ENCODE measurements around the gene ESPN. TPM values are rescaled to one million over a fixed set of nuclear protein-coding genes. Genes with fewer than 3 reads are reported as not detected.

Gene ESPN
- total and polyA plus RNA-seq, 12 donors, result 0.12 to 0.51 (median 0.25) TPM; not detected in 5

DNA sequence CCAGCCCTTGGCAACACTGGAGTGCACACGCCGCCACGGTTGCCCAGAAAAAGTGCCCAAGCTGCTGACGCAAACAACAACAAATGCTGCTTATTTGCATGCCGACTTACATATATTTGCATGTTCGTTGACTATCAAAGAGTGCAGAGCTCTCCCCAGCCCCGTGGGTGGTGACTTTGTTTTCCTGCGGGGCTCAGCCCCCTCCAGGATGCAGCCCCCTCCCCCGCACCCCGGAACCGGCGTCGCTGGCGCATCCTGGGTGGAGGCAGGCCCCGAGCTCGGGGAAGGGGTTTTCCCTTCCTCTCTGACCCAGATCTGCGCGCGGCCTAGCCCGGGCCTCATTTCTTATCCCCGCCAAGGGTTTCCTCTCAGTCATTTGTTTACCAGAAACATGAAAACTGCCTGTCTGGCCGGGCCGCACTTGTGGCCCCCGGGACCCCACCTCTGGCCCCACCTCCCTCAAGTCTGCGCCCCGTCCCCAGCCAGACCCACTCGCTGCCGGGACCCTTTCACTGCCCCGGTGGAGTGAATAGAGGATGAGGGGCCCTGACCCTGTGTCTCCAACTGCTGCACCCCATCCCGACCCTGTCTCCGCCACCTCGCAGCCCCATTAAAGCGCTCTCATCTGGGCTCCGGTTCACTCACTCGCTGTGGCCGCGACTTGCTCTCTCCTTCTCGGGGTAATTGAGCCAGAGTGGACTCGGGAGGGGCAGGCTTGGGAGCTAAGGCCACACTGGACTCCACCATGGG is 35.9 kb downstream of the ESPN start:
- WGBS, 2 donors, result 17 to 20% methylated on average over 39 of the region's 39 CpGs
- H3K4me1 ChIP-seq, result peaks cover 0 to 30% (median 14%) of the 10 kb centered on the region in 9 donors
- intact Hi-C loops (cut with DNase I), result no loop called here
- no peak for TF ChIP-seq CTCF (IDR thresholded peaks at IDR 0.05)
- H3K27me3 ChIP-seq, result peaks cover 0 to 61% (median 42%) of the 10 kb centered on the region in 7 donors
- peaks cover 0 to 38% (median 0%) of the 10 kb centered on the region in 9 donors for H3K36me3 ChIP-seq
- DNase-seq (no peak), ATAC-seq (peak in 5 of 8 donors; percentile 16 to 39 (median 31))
- H3K27ac ChIP-seq, result peak overlapping the region in 3 of 10 donors; percentile 26 to 59 (median 51)
- H3K4me3 ChIP-seq, result peak overlapping the region in 9 of 10 donors; percentile 12 to 45 (median 34)
- H3K9me3 ChIP-seq, result no peaks in the 10 kb centered on the region

DNA sequence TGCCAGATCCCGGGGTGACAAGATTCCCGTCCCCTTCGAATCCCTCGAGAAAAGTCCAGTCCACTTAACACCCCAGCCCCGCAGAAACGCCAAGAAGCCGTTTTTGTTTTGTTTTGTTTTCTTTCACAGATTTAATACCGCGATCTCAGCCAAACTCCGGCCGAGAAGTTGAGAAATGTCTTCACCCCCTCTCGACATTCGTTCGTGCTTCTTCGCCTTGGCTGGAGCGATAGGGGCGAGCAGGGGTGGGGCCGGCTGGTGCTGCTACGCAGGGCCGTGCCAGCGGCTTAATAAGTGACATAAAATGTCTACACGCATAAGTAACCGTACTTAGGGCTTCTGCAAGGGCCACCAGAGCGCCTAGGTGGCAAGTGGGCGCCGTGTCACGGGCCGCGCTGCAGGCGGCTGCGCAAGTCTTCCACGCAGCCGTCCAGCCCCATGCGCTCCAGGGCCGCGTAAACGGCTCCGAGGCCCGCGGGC is 36.5 kb downstream of the ESPN start:
- peak overlapping the region in 8 of 10 donors; percentile 12 to 45 (median 38) for H3K4me3 ChIP-seq
- TF ChIP-seq CTCF (IDR thresholded peaks at IDR 0.05), result no peak
- peaks cover 0 to 44% (median 0%) of the 10 kb centered on the region in 9 donors for H3K36me3 ChIP-seq
- intact Hi-C loops (cut with DNase I), result no loop called here
- peaks cover 0 to 30% (median 14%) of the 10 kb centered on the region in 9 donors for H3K4me1 ChIP-seq
- H3K9me3 ChIP-seq, result no peaks in the 10 kb centered on the region
- peak overlapping the region in 2 of 10 donors; percentile 26 to 59 for H3K27ac ChIP-seq
- 54 to 63% methylated on average over 40 of the region's 40 CpGs for WGBS, 2 donors
- H3K27me3 ChIP-seq, result peaks cover 0 to 61% (median 36%) of the 10 kb centered on the region in 7 donors
- peak in 2 of 8 donors; percentile 7 to 21 for ATAC-seq
- no peak for DNase-seq

GRCh38 chr1:6461538-6462411 is 37.2 kb downstream of the ESPN start:
- peak overlapping the region in 5 of 10 donors; percentile 31 to 45 (median 42) for H3K4me3 ChIP-seq
- H3K36me3 ChIP-seq, result peaks cover 0 to 49% (median 0%) of the 10 kb centered on the region in 9 donors
- ATAC-seq (peak in 1 of 8 donors; percentile 8), DNase-seq (no peak)
- peaks cover 0 to 30% (median 14%) of the 10 kb centered on the region in 9 donors for H3K4me1 ChIP-seq
- no peaks in the 10 kb centered on the region for H3K9me3 ChIP-seq
- TF ChIP-seq CTCF (IDR thresholded peaks at IDR 0.05), result no peak
- intact Hi-C loops (cut with DNase I), result no loop called here
- no peak overlapping the region for H3K27ac ChIP-seq
- WGBS, 2 donors, result 75 to 78% methylated on average over 48 of the region's 48 CpGs
- H3K27me3 ChIP-seq, result peaks cover 0 to 61% (median 29%) of the 10 kb centered on the region in 7 donors
